NK-92 treated with Interleukin-12 subunit alpha and Interleukin-12 subunit beta, amount 100 ng/mL, for 24 hours (cell line): ENCODE measurements around the gene PPP1R14D.

Source experiments
- DNase-seq: peaks from one replicate; lab custom pipeline; 2025; lab: John Stamatoyannopoulos, UW

PPP1R14D gene

GRCh38 chr15:40819048-40819447, 9.5 kb downstream of the PPP1R14D start:
- DNase-seq, result no peak

GRCh38 chr15:40815042-40815698, 13.3 kb downstream of the PPP1R14D start:
- DNase-seq, result no peak

- no peak for DNase-seq
Observed at GRCh38 chr15:40812721-40813425, 15.6 kb downstream of the PPP1R14D start.

GRCh38 chr15:40808861-40809450, 19.6 kb downstream of the PPP1R14D start:
- DNase-seq, result no peak

GRCh38 chr15:40807888-40808461, 20.5 kb downstream of the PPP1R14D start:
- DNase-seq, result no peak

- peak; percentile 96 for DNase-seq
Observed at GRCh38 chr15:40807028-40807887, 21.2 kb downstream of the PPP1R14D start, which contains the start of the genes DNAJC17 and ZFYVE19. DNAJC17 (minus strand) TSS chr15:40807473; CDS start chr15:40807446, 27 bp downstream. ZFYVE19 (plus strand) TSS chr15:40807089; CDS start chr15:40807590, 501 bp downstream.

- no peak for DNase-seq
Observed at GRCh38 chr15:40806672-40807027, 21.9 kb downstream of the PPP1R14D start.

GRCh38 chr15:40803688-40804087, 24.8 kb downstream of the PPP1R14D start:
- DNase-seq, result no peak

- DNase-seq, result no peak
Observed at GRCh38 chr15:40803076-40803475, 25.4 kb downstream of the PPP1R14D start.

- no peak for DNase-seq
Observed at GRCh38 chr15:40799523-40799922, 29.0 kb downstream of the PPP1R14D start.

- no peak for DNase-seq
Observed at GRCh38 chr15:40796512-40796911, 32.0 kb downstream of the PPP1R14D start.

- DNase-seq, result no peak
Observed at GRCh38 chr15:40796041-40796440, 32.5 kb downstream of the PPP1R14D start.

- no peak for DNase-seq
Observed at GRCh38 chr15:40793216-40793989, 35.1 kb downstream of the PPP1R14D start.

- no peak for DNase-seq
Observed at GRCh38 chr15:40792394-40792793, 36.1 kb downstream of the PPP1R14D start.

GRCh38 chr15:40790718-40791117, 37.8 kb downstream of the PPP1R14D start:
- DNase-seq, result no peak

GRCh38 chr15:40789999-40790398, 38.5 kb downstream of the PPP1R14D start:
- no peak for DNase-seq

- no peak for DNase-seq
Observed at GRCh38 chr15:40789119-40789518, 39.4 kb downstream of the PPP1R14D start.

- DNase-seq, result no peak
Observed at GRCh38 chr15:40787991-40788390, 40.5 kb downstream of the PPP1R14D start.

- no peak for DNase-seq
Observed at GRCh38 chr15:40787344-40787841, 41.1 kb downstream of the PPP1R14D start.

GRCh38 chr15:40785814-40786213, 42.7 kb downstream of the PPP1R14D start:
- DNase-seq, result no peak

- no peak for DNase-seq
Observed at GRCh38 chr15:40785164-40785563, 43.3 kb downstream of the PPP1R14D start.
